ENCODE results near the gene MTR.

DNA sequence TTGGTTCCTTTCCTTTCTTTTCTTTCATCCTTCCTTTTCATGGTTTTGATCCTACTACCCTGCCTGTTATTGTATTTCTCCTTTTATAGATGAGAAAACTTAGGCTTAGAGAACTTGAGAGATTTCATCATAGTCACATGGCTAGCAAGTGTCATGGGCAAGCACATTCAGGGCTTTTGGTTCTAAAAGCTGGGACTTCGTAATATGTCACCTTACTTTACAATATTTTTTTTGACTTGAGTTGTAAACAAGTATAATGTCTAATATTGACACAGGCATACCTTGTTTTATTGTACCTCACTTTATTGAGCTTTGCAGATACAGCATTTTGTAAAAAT is 70.7 kb downstream of the MTR start:
- TF ChIP-seq EP300 (IDR thresholded peaks at IDR 0.05; ENCODE audit: low read length): no peak
- TF ChIP-seq, protein P1, sequence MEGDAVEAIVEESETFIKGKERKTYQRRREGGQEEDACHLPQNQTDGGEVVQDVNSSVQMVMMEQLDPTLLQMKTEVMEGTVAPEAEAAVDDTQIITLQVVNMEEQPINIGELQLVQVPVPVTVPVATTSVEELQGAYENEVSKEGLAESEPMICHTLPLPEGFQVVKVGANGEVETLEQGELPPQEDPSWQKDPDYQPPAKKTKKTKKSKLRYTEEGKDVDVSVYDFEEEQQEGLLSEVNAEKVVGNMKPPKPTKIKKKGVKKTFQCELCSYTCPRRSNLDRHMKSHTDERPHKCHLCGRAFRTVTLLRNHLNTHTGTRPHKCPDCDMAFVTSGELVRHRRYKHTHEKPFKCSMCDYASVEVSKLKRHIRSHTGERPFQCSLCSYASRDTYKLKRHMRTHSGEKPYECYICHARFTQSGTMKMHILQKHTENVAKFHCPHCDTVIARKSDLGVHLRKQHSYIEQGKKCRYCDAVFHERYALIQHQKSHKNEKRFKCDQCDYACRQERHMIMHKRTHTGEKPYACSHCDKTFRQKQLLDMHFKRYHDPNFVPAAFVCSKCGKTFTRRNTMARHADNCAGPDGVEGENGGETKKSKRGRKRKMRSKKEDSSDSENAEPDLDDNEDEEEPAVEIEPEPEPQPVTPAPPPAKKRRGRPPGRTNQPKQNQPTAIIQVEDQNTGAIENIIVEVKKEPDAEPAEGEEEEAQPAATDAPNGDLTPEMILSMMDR (IDR thresholded peaks at IDR 0.05 in 2 of 3, conservative IDR thresholded peaks at IDR 0.05 in 1 of 3; ENCODE audit: insufficient read depth in 2 of 3, low read depth in 1 of 3, low read length in 3 of 3): no peak
- TF ChIP-seq GATAD2A (IDR thresholded peaks at IDR 0.05): no peak
- TF ChIP-seq, protein P2, sequence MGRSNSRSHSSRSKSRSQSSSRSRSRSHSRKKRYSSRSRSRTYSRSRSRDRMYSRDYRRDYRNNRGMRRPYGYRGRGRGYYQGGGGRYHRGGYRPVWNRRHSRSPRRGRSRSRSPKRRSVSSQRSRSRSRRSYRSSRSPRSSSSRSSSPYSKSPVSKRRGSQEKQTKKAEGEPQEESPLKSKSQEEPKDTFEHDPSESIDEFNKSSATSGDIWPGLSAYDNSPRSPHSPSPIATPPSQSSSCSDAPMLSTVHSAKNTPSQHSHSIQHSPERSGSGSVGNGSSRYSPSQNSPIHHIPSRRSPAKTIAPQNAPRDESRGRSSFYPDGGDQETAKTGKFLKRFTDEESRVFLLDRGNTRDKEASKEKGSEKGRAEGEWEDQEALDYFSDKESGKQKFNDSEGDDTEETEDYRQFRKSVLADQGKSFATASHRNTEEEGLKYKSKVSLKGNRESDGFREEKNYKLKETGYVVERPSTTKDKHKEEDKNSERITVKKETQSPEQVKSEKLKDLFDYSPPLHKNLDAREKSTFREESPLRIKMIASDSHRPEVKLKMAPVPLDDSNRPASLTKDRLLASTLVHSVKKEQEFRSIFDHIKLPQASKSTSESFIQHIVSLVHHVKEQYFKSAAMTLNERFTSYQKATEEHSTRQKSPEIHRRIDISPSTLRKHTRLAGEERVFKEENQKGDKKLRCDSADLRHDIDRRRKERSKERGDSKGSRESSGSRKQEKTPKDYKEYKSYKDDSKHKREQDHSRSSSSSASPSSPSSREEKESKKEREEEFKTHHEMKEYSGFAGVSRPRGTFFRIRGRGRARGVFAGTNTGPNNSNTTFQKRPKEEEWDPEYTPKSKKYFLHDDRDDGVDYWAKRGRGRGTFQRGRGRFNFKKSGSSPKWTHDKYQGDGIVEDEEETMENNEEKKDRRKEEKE (IDR thresholded peaks at IDR 0.05; ENCODE audit: borderline replicate concordance in 1 of 2, control insufficient read depth in 1 of 2, low read depth in 2 of 2, low read length in 1 of 2): no peak
- no peak for TF ChIP-seq HOXB6 (CRISPR knock-in tag; IDR thresholded peaks at IDR 0.05; ENCODE audit: borderline replicate concordance)
- no peak for TF ChIP-seq SMC3 (conservative IDR thresholded peaks at IDR 0.05; ENCODE audit: insufficient read depth, low read depth, low read length)
- TF ChIP-seq EZH2 (IDR thresholded peaks at IDR 0.05; ENCODE audit: borderline replicate concordance, low read depth, low read length): no peak

Data from K562 (cell line).